ENCODE data around the gene PIEZO2.
"Not testable (repeated sequence)": the region's sequence is repeated elsewhere in the genome, so short reads cannot be mapped to it uniquely, and the experiment has no call there.

The PIEZO2 gene

DNA sequence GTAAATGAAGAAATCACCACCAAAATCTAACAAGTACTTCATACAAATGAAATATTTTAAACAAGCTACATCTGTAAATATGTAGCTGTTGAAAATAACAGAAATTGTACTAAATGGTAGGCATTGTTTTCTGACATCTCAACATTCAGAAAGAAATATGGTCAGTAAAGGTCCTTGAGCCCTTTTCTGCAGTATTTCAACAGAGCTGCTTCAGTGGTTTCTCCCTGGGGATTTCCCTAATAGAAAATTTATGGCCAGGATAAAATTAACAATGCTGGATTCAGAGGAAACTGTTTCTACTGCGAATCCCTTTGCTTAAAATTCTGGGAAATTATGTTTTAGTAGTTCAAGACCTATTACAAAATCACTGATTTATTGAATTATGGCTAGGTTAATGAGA lies 256.6 kb downstream of the PIEZO2 start:
- no peak for DNase-seq

DNA sequence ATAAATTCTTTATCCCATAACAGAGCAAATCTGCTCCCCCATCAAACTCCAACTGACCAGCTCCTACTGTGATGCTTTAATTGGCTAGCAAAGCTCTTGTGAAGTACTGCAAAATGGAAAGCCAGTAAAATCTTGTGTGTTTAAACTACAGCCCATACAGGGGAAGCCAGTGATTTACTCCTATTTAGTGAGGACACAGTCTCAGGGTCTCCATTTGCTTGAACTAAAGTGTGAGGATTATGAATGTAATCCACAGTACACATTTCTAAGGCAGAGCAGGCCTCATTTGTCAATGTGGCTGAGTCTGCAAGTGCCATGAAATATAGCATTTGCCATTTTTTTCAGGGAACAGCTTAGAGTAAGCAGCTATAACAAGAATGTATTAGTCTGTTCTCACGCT lies 259.3 kb downstream of the PIEZO2 start:
- no peak for DNase-seq

GRCh38 chr18:10878703-10879102 lies 270.7 kb downstream of the PIEZO2 start:
- DNase-seq = no peak

DNA sequence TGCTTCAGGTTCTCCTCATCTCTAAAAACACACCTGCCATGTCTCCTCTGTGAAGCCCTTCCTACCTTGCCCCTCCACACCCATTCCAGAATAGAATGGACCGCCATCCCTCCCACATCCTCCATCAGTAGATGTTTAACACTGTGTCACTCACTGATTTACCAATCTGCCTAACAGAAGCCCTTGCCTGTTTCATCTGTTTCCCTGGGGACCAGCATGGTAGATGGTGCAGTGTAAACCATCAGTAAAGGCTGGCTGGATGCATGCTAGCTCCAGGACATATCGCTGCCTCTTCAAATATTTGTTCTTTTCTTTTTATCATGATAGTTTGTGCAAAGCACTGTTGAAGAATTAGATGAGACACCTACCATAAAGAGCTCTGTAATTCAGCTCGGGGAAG lies 271.4 kb downstream of the PIEZO2 start:
- DNase-seq = no peak

DNA sequence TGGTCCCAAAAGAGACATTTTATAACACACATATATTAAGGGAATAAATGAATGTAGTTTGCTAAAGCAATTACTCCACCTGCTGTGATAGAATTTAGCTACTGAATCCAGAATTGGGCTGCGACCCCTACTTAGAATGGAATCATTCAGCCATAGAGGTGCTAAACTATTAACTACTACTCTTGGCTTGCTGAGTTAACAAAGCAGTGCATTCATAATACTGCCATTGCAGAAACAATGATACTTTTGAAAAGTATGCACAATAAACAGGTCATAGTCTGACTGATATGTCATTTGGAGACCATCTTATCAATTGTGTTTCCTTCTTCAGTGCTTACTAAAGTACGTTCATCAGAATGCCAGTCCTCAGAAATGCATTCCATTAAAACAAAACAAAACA lies 273.6 kb downstream of the PIEZO2 start:
- DNase-seq = no peak

GRCh38 chr18:10872304-10872703 lies 277.1 kb downstream of the PIEZO2 start:
- DNase-seq = peak in 1 of 14 donors; percentile 5

- DNase-seq = no peak
These were observed 284.6 kb downstream of the PIEZO2 start for GRCh38 chr18:10864722-10865121.

DNA sequence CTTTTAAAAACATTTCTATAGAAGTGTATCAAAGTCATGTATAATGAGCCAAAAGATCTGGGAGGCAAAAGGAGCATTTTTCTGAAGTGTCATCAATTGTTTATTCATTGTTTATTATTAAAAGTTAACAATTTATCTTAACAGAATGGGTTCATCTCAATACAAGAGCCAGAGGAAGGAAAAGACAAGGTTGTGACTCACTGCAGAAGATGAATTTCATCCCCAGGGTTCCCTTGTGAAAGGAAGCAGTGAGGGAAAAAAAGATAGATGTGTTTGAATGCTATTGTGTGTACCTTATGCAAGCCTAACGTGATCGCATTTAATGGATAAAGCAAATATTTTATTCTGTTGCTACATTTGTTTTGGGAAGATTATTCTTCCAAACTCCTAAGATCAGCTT lies 286.3 kb downstream of the PIEZO2 start:
- no peak for DNase-seq

DNA sequence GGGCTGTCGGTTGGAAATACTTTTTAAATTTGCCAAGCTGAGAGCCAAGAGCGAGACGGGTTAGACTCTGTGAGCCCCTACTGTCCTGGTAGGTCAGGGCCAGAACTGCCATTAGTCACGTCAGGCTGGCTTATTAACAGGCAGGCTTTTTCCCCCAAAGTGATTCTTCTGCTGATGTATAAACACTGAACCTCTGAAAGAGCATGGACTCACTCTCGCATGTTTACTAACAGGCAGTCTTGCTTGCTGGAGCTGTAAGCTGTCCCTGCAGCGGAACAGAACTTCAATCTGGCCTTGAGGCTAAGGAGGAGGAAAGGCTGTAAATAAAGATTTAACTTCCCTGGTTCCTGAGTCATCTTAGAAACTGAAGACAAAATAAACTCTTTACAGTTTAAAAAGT lies 288.4 kb downstream of the PIEZO2 start:
- DNase-seq = no peak

DNA sequence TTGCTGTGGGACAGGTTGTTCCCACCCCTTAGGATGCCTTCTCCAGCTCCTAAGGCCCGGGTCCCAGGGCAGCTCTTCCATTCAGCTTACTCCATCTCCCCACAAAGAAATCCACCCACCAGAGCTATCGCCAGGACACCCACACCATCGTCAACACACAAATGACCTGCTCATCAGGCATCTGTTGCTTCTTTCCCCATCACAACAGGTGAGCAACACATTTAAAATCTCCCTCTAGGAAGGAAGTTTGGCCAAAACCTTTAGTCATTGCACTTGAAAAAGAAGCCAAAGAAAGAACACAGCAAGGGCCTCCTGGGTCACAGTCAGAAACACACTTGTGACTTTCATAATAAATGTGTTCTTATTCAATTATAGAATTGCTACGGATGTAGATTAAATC lies 289.0 kb downstream of the PIEZO2 start:
- no peak for DNase-seq

GRCh38 chr18:10858477-10858876 lies 290.9 kb downstream of the PIEZO2 start:
- DNase-seq = no peak

DNA sequence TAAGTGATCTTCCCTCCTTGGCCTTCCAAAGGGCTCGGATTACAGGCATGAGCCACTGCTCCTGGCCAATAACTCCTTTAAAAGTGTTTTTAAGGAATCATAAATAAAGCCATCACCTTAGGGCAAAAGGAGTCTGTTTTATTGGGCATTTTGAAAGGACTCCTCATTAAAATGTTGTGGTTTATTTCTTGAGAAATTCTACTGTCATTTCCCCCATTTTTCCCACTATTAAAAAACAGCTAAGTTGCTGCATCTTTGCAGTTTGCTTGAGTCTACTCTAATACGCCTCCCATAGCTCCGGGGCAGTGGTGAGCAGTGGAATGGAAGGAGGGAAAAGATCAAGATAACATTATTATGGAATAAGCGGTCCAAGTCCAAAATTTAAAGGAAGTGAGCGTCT lies 293.2 kb downstream of the PIEZO2 start:
- DNase-seq = no peak

DNA sequence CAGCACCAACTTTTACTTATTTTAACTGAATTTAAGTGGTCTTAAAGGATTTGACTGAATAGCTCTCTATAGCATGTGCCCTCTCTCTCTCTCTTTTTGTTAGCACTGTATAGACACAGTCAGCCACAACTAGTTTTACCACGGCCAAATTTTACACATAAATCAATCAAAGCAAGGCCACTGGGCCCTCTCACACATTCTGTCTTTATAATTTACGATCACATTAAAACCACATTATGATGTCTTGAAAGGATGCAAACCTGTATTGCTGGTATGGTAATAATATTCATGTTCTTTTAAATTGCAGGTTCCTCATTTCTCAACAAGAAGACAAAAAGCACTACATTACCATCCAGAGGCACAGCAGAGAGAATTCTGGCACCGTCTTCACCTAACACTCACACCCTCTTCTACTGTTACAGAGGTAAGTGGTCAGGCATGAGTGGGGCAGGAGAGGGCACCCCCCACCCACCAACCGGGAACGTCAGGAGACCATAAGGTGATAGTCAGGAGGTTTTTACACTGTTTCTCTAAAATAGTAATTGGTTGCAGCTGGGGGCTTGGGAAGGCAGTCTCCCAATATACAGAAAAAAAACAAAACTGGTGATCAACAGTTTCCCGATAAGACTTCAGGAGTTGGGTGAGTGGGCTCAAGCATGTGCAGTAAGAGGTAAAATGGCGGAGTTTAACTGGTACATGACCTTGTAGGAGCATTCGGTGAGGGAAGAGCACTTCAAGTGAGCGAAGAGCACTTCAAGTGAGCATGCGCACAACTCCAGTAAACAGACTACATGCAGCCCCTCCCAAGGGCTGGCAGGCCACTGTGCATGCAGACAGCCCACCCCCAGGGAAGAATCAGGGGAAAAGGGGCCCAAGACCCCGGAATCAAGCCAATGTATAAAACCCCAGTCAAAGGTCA lies 296.7 kb downstream of the PIEZO2 start:
- no peak for DNase-seq

- DNase-seq = no peak
These were observed 297.5 kb downstream of the PIEZO2 start for GRCh38 chr18:10851824-10852319.

GRCh38 chr18:10850840-10851239 lies 298.5 kb downstream of the PIEZO2 start:
- DNase-seq = no peak

DNA sequence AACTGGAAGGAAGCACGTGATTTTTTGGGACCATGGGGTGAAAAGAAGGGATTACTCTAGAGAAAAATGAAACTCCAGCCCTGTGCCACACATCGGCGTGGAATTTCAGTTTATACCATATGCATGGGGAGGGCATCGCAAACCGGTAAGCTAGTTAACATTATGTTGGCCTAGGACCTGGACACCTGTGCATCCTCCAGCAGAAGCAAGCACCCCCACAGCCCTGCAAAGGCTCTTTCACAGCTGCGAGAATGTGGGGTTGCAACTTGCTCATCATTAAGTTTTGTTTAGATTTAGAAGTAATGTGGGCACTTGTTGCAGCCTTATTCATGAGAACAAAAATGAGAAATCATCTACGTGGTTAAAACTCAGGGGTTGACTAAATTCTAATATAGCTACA lies 299.2 kb downstream of the PIEZO2 start:
- no peak for DNase-seq

GRCh38 chr18:10847907-10848306 lies 301.5 kb downstream of the PIEZO2 start:
- no peak for DNase-seq

GRCh38 chr18:10847408-10847790 lies 302.0 kb downstream of the PIEZO2 start:
- DNase-seq = no peak

DNA sequence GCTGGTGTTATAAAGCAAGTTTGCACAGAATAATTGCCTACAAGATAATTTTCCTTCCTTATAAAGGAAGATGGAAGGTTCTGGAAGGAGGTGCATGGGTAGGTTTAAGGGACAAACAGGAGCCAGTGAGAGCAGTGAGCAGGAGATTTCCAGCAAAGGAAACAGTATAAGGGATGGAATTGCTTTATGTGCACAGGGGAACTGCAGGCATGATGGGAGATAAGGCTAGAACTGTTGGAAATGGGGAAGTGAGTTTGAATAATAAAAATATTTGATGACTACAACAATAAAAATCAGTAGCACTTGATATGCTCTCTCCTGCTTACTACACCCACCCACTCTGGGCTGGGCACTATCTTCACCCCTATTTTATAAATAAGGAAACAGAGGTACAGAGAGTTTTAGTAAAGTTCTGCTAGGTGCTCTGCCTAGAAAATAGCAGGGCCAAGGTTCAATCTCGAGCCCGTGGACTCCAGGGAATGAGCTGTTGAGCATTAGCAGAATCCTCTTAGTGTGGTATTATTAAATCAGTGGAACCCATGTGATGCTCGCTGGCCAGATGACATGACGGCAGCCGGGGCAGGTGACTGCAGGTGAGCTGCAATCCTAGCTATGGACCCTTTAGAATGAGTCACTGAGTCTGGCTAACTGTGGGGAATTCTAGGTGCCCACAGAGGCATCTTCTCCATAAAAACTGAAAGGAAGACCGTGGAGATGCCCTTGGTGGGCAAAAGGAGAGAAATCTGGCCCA lies 302.5 kb downstream of the PIEZO2 start:
- DNase-seq = no peak

DNA sequence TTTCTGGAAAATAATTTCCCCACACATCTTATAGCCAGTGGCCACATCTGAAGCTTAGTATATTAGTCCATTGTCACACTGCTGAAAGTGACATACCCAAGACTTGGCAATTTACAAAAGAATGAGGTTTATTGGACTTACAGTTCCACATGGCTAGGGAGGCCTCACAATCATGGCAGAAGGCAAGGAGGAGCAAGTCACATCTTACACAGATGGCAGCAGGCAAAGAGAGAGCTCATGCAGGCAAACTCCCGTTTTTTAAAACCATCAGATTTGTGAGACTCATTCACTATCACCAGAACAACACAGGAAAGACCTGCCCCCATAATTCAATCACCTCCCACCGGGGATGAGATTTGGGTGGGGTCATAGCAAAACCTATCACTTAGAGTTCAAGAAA lies 303.3 kb downstream of the PIEZO2 start:
- not testable (repeated sequence) for DNase-seq

DNA sequence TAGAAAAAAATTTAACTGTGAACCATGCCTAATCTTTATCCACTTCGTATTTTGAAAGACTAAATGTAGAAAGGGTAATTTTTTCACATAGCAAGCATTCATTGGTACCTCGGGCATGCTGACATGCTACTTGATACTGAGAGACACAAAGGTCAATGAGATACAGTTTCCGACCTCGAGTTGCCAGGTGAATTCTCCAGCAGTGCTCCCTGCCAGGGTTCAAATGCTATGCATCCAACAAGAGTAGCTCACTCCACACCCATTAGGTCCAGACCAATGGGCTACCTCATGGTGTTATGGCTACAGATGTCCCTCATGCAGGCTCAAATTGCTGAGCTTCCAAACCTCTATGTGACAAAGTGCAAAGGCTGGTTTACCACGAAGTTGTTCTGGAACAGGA lies 305.8 kb downstream of the PIEZO2 start:
- DNase-seq = no peak

GRCh38 chr18:10842861-10843260 lies 306.5 kb downstream of the PIEZO2 start:
- no peak for DNase-seq

DNA sequence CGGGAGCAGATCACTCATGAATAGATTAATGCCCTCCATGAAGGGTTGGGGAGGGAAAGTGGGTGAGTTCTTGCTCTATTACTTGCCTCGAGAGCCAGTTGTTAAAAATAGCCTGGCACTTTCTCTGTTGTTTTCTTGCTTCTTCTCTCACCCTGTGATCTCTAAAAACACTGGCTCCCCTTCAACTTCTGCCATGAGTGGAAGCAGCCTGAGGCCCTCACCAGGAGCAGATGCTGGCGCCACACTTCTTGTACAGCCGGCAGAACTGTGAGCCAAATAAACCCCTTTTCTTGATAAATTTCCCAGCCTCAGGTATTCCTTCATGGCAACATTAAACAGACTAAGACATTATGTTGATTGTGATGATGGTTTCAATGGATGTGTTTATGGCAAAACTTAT lies 307.0 kb downstream of the PIEZO2 start:
- DNase-seq = no peak

GRCh38 chr18:10841203-10841602 lies 308.2 kb downstream of the PIEZO2 start:
- DNase-seq = no peak
